OCI-LY1 (cell line): ENCODE measurements around the gene USF1.

Source experiments
- H2AFZ ChIP-seq: fragments of 200-600 bp; sonication (generic), shearing (Covaris generic); 2 replicates; pipeline ENCODE4 v1.6.0; 2014; ENCODE audit warnings: antibody characterized with exemption, mild to moderate bottlenecking, low read length
- H3F3A ChIP-seq: fragments of 200-600 bp; sonication (generic), shearing (Covaris generic); 2 replicates; pipeline ENCODE4 v1.6.0; 2014; ENCODE audit warnings: mild to moderate bottlenecking, antibody characterized with exemption, low read length, moderate library complexity; ENCODE audit not compliant: insufficient read depth
- H3K27ac ChIP-seq: fragments of 200-600 bp; sonication (generic); 2 replicates; pipeline ENCODE4 v1.5.1; 2014; ENCODE audit warnings: low read length, mixed run types, mild to moderate bottlenecking, low read depth; ENCODE audit not compliant: poor library complexity, severe bottlenecking
- H3K27me3 ChIP-seq: fragments of 200-600 bp; sonication (generic); 2 replicates; pipeline ENCODE4 v1.6.0; 2014; ENCODE audit warnings: antibody characterized with exemption, mild to moderate bottlenecking, low read length, moderate library complexity; ENCODE audit not compliant: insufficient read depth
- H3K36me3 ChIP-seq: fragments of 200-600 bp; sonication (generic); 2 replicates; pipeline ENCODE4 v1.6.1; 2014; ENCODE audit warnings: mild to moderate bottlenecking, antibody characterized with exemption, low read length, moderate library complexity, mixed read lengths; ENCODE audit not compliant: insufficient read depth
- H3K4me1 ChIP-seq: fragments of 200-600 bp; sonication (generic); 2 replicates; pipeline ENCODE4 v1.5.1; 2014; ENCODE audit warnings: mild to moderate bottlenecking, low read length, moderate library complexity; ENCODE audit not compliant: insufficient read depth, severe bottlenecking
- H3K4me2 ChIP-seq: fragments of 200-600 bp; sonication (generic), shearing (Covaris generic); 2 replicates; pipeline ENCODE4 v1.6.1; 2014; ENCODE audit warnings: low read length
- H3K4me3 ChIP-seq: fragments of 200-600 bp; sonication (generic); 2 replicates; pipeline ENCODE4 v1.5.1; 2014; ENCODE audit warnings: low read length, low read depth, mild to moderate bottlenecking, mixed read lengths; ENCODE audit not compliant: poor library complexity, severe bottlenecking
- H3K79me2 ChIP-seq: fragments of 200-600 bp; shearing (Covaris generic); 2 replicates; pipeline ENCODE4 v1.6.1; 2016; ENCODE audit warnings: mixed run types, low read length, mixed read lengths; ENCODE audit not compliant: insufficient read depth
- H3K9ac ChIP-seq: fragments of 200-600 bp; sonication (generic), shearing (Covaris generic); 2 replicates; pipeline ENCODE4 v1.6.1; 2014; ENCODE audit warnings: mild to moderate bottlenecking, low read length, mixed read lengths
- H3K9me2 ChIP-seq: fragments of 200-600 bp; sonication (generic), shearing (Covaris generic); 2 replicates; pipeline ENCODE4 v1.6.1; 2014; ENCODE audit warnings: low read depth, mild to moderate bottlenecking, low read length, mixed read lengths
- H3K9me3 ChIP-seq: fragments of 200-600 bp; shearing (Covaris generic); 2 replicates; pipeline ENCODE4 v1.6.1; 2014; ENCODE audit warnings: low read length, mixed read lengths
- H4K20me1 ChIP-seq: fragments of 200-600 bp; sonication (generic), shearing (Covaris generic); 2 replicates; pipeline ENCODE4 v1.6.0; 2016; ENCODE audit warnings: mild to moderate bottlenecking, low read length; ENCODE audit not compliant: insufficient read depth
- CTCF ChIP-seq: fragments of 200-600 bp; sonication (generic), shearing (Covaris generic); IDR thresholded peaks from 2 replicates; pipeline ENCODE4 v1.5.1; 2017; ENCODE audit warnings: mild to moderate bottlenecking, antibody characterized with exemption, low read length, moderate library complexity, mixed read lengths
- EZH2 ChIP-seq: fragments of 200-600 bp; sonication (generic), shearing (Covaris generic); IDR thresholded peaks from 2 replicates; pipeline ENCODE4 v1.8.0; 2017; ENCODE audit warnings: borderline replicate concordance, mixed run types, mild to moderate bottlenecking, antibody characterized with exemption, low read length, moderate library complexity, mixed read lengths

The USF1 gene

GRCh38 chr1:161082483-161082882 lies 36.7 kb upstream of the USF1 start:
- Histone ChIP-seq H3K4me2 (no peak overlapping the region), H2AFZ (no peak overlapping the region), H3K9ac (no peak overlapping the region), H4K20me1 (no peaks in the 10 kb centered on the region), H3F3A (no peaks in the 10 kb centered on the region), H3K27me3 (no peaks in the 10 kb centered on the region; the same call in 1 of the 2 replicates), H3K4me3 (no peak overlapping the region), H3K9me2 (no peaks in the 10 kb centered on the region), H3K9me3 (no peaks in the 10 kb centered on the region), H3K27ac (no peak overlapping the region), H3K36me3 (no peaks in the 10 kb centered on the region), H3K4me1 (no peaks in the 10 kb centered on the region), H3K79me2 (no peaks in the 10 kb centered on the region)
- TF ChIP-seq EZH2: no peak
- no peak for TF ChIP-seq CTCF

DNA sequence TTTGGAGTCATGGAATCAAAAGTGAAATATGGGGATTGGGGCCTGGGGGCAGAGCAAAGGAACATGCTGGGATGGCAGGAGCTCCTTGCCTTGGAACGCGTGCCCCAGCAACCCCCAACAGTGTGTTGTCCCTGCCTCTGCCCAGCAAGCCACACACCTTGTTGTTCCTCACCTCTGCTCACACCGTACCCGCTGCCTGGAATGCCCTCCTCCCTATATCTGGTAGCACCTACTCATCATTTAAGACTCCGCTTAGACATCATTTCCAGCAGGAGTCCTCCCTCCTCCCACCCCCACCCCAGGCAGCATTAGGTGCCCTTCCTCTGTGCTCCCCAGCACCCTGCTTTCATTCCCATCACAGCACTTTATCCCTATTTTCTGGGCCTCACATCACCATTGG lies 35.7 kb upstream of the USF1 start:
- H3K4me1 ChIP-seq: no peaks in the 10 kb centered on the region
- H3K27me3 ChIP-seq: no peaks in the 10 kb centered on the region; the same call in 1 of the 2 replicates
- no peak overlapping the region for H3K4me2 ChIP-seq
- H4K20me1 ChIP-seq: no peaks in the 10 kb centered on the region
- no peak overlapping the region for H2AFZ ChIP-seq
- H3K9me3 ChIP-seq: no peaks in the 10 kb centered on the region
- TF ChIP-seq EZH2: no peak
- no peak for TF ChIP-seq CTCF
- no peak overlapping the region for H3K27ac ChIP-seq
- no peaks in the 10 kb centered on the region for H3K36me3 ChIP-seq
- no peaks in the 10 kb centered on the region for H3K79me2 ChIP-seq
- no peaks in the 10 kb centered on the region for H3K9me2 ChIP-seq
- H3K4me3 ChIP-seq: no peak overlapping the region
- H3F3A ChIP-seq: no peaks in the 10 kb centered on the region
- no peak overlapping the region for H3K9ac ChIP-seq

DNA sequence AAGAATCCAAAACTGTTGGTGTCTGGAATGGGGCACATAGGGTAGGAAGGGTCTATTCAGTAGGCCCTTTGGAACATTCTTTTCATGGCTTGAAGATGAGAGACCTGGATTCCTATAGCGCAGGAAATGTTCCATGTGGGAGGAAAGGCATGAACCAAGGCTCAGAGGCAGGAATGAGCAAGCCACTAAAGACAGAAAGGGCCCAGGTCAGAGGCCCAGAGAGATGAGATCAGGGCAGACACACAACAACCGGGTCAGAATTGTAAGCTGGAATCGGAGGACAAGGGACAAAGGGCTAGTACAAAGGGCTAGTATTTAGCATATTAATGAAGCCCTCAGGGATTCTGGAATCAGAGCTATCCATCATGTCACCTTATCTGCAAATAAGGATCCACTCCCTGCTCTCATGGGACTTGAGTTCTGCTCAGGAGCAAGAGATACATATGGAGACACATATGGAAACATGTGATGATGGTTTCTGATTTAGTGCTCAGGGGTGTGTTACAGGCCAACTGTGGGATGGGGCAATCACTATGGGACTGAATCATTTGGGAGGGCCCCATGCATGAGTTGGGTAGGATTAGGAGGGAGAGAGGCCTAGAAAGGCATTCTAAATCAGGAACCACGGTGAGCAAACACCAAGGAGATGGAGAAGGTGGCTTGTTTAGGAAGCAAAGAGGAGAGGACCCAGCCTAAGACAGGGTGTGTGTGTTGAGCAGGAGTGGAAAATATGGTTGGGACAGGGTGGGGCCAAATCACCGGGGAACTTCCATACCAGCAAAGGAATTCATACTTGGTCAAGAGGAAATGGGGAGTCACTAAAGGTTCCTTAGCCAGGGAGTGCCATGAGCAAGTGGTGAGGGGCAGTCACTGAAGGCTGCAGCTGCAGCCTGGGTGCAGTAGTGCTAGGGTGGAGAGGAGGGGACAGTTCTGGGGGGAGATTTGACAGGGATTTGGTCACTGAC lies 34.9 kb upstream of the USF1 start:
- Histone ChIP-seq H3K9me2 (no peaks in the 10 kb centered on the region), H3K9ac (no peak overlapping the region), H3K4me1 (no peaks in the 10 kb centered on the region), H3K36me3 (no peaks in the 10 kb centered on the region), H3F3A (no peaks in the 10 kb centered on the region), H2AFZ (no peak overlapping the region), H3K27ac (no peak overlapping the region), H3K4me2 (no peak overlapping the region), H3K27me3 (no peaks in the 10 kb centered on the region; the same call in 1 of the 2 replicates), H3K79me2 (no peaks in the 10 kb centered on the region), H4K20me1 (no peaks in the 10 kb centered on the region), H3K9me3 (no peaks in the 10 kb centered on the region), H3K4me3 (no peak overlapping the region)
- TF ChIP-seq EZH2 (no peak), CTCF (no peak)
